ENCODE results near the gene CDK5RAP2.

DNA sequence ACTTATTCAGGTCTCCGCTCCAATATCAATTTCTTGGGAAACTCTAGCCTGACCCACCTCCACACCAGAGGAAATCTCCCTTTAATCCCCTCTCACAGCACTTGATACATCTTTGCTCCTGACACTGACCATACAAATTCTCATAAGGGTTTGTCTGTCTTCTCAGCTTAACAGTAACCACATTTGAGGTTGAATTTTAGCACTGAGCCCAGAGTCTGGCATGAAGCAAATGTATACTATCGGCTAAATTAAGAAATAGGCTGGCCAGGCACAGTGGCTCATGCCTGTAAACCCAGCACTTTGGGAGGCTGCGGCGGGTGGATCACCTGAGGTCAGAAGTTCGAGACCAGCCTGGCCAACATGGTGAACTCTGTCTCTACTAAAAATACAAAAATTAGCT, 9.7 kb downstream of the CDK5RAP2 start:
- TF ChIP-seq, protein P1, sequence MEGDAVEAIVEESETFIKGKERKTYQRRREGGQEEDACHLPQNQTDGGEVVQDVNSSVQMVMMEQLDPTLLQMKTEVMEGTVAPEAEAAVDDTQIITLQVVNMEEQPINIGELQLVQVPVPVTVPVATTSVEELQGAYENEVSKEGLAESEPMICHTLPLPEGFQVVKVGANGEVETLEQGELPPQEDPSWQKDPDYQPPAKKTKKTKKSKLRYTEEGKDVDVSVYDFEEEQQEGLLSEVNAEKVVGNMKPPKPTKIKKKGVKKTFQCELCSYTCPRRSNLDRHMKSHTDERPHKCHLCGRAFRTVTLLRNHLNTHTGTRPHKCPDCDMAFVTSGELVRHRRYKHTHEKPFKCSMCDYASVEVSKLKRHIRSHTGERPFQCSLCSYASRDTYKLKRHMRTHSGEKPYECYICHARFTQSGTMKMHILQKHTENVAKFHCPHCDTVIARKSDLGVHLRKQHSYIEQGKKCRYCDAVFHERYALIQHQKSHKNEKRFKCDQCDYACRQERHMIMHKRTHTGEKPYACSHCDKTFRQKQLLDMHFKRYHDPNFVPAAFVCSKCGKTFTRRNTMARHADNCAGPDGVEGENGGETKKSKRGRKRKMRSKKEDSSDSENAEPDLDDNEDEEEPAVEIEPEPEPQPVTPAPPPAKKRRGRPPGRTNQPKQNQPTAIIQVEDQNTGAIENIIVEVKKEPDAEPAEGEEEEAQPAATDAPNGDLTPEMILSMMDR (IDR thresholded peaks at IDR 0.05 in 8 of 11, conservative IDR thresholded peaks at IDR 0.05 in 3 of 11), result no peak
- no peak for TF ChIP-seq POLR2AphosphoS5 (IDR thresholded peaks at IDR 0.05)

All from spleen (tissue), 7 donors.